Keratinocyte (primary cell): ENCODE results near the gene RAPGEF4. TPM values are rescaled to one million over a fixed set of nuclear protein-coding genes. Genes with fewer than 3 reads are reported as not detected.

ENCODE experiments used
- DNase-seq: peaks from one replicate; pipeline ENCODE4 v3.0.0-alpha.2; 2011; ENCODE audit warnings: low read depth, missing footprints, low spot score
- FAIRE-seq: peaks from 2 replicates; lab custom pipeline; 2011; peaks lifted over from hg19 to GRCh38; lab: Jason Lieb, UNC
- H2AFZ ChIP-seq: 2 replicates; pipeline ENCODE4 v1.6.0; 2012; ENCODE audit warnings: low read length, control low read depth, inconsistent platforms; ENCODE audit not compliant: control insufficient read depth
- H3K27ac ChIP-seq: 2 replicates; pipeline ENCODE4 v1.5.1; 2011; ENCODE audit warnings: low read length; ENCODE audit not compliant: control insufficient read depth, insufficient read depth
- H3K27me3 ChIP-seq: 3 replicates; pipeline ENCODE4 v1.6.0; 2011; ENCODE audit warnings: low read length; ENCODE audit not compliant: control insufficient read depth, insufficient read depth; ENCODE audit errors: extremely low read depth
- H3K36me3 ChIP-seq, 2 experiments: 2 replicates in 1 of 2; 3 replicates in 1 of 2; pipeline ENCODE4 v1.5.1; 2011; ENCODE audit warnings: low read length in 2 of 2, mild to moderate bottlenecking in 1 of 2; ENCODE audit not compliant: control insufficient read depth in 2 of 2, insufficient read depth in 2 of 2; ENCODE audit errors: extremely low read depth in 1 of 2
- H3K4me1 ChIP-seq: 3 replicates; pipeline ENCODE4 v1.5.1; 2011; ENCODE audit warnings: low read length; ENCODE audit not compliant: control insufficient read depth, insufficient read depth; ENCODE audit errors: extremely low read depth
- H3K4me2 ChIP-seq: 3 replicates; pipeline ENCODE4 v1.6.0; 2011; ENCODE audit warnings: low read depth, low read length; ENCODE audit not compliant: control insufficient read depth, insufficient read depth; ENCODE audit errors: extremely low read depth
- H3K4me3 ChIP-seq, 3 experiments: fragments of 200-600 bp in 1 of 3; sonication (generic) in 1 of 3; 2 replicates in 2 of 3; 3 replicates in 1 of 3; pipeline ENCODE4 v1.5.1; 2011 to 2016; ENCODE audit warnings: low read length in 3 of 3, mild to moderate bottlenecking in 3 of 3, control low read depth in 2 of 3, inconsistent platforms in 1 of 3, low read depth in 1 of 3, mixed read lengths in 1 of 3, mixed run types in 1 of 3, moderate library complexity in 1 of 3; ENCODE audit not compliant: control insufficient read depth in 2 of 3, insufficient read depth in 2 of 3; ENCODE audit errors: extremely low read depth in 1 of 3
- H3K79me2 ChIP-seq: 2 replicates; pipeline ENCODE4 v1.6.0; 2012; ENCODE audit warnings: low read length; ENCODE audit not compliant: control insufficient read depth, insufficient read depth
- H3K9ac ChIP-seq: 3 replicates; pipeline ENCODE4 v1.6.0; 2011; ENCODE audit warnings: low read length; ENCODE audit not compliant: control insufficient read depth, insufficient read depth; ENCODE audit errors: extremely low read depth
- H3K9me1 ChIP-seq: 3 replicates; pipeline ENCODE4 v1.6.0; 2011; ENCODE audit warnings: low read length; ENCODE audit not compliant: control insufficient read depth, insufficient read depth; ENCODE audit errors: extremely low read depth
- H3K9me3 ChIP-seq: 2 replicates; pipeline ENCODE4 v1.5.1; 2012; ENCODE audit warnings: low read depth, low read length; ENCODE audit not compliant: control insufficient read depth
- H4K20me1 ChIP-seq: 3 replicates; pipeline ENCODE4 v1.6.0; 2011; ENCODE audit warnings: low read length; ENCODE audit not compliant: control insufficient read depth, insufficient read depth; ENCODE audit errors: extremely low read depth
- EZH2 ChIP-seq: IDR thresholded peaks from one replicate; pipeline ENCODE4 v1.6.1; 2012; ENCODE audit warnings: inconsistent platforms, mild to moderate bottlenecking, low read length, moderate library complexity
- dilution Hi-C: fragments of 300-500 bp; cut with MboI; formaldehyde crosslinking; loops from one replicate; pipeline ENCODE4 v1.7.0; 2020; ENCODE audit warnings: low sequenced_read_pairs; ENCODE audit not compliant: extremely low pct_ligation_motif_present
- polyA minus RNA-seq, 3 experiments: library from RNA; depleted of rRNA, polyadenylated mRNA; stranded (reverse); fragments of >200 nt; gene quantifications; 1 replicate in 1 of 3; 2 replicates in 1 of 3; 3 replicates in 1 of 3; pipeline ENCODE4 v1.2.3, GENCODE V29; 2011
- polyA plus RNA-seq, 5 experiments: library from polyadenylated mRNA; depleted of rRNA in 3 of 5; stranded (reverse) in 3 of 5; stranded (forward) in 1 of 5; unstranded in 1 of 5; fragments of >200 nt; gene quantifications; 1 replicate in 1 of 5; 2 replicates in 3 of 5; 3 replicates in 1 of 5; pipeline versions ENCODE4 v1.2.1 to v1.2.3, GENCODE V29; 2011 to 2012; ENCODE audit warnings: missing spikeins in 2 of 5, low read depth in 1 of 5, low replicate concordance in 1 of 5
- TF ChIP-seq, protein P1 (sequence below), 3 experiments: IDR thresholded peaks in 1 of 3; conservative IDR thresholded peaks in 1 of 3; optimal IDR thresholded peaks in 1 of 3; 2 replicates in 2 of 3; 3 replicates in 1 of 3; pipeline versions ENCODE3 to v1.5.1; 2011; ENCODE audit warnings: low read length in 3 of 3, mild to moderate bottlenecking in 3 of 3, moderate library complexity in 2 of 3, control low read depth in 1 of 3, inconsistent platforms in 1 of 3; ENCODE audit not compliant: insufficient read depth in 2 of 3; ENCODE audit errors: extremely low read depth in 1 of 3

RAPGEF4 gene
- polyA plus RNA-seq (0.76 to 1.6 TPM (median 1.2 TPM) in 3 replicates), polyA minus RNA-seq (5.0 to 7.8 TPM (median 6.7 TPM) in 3 replicates)
- polyA plus RNA-seq (2011; ENCODE audit: low read depth): 5.9 TPM
- polyA plus RNA-seq (2011; cell fraction: cytosol; rRNA removed): 0.75 and 0.80 TPM in 2 replicates
- polyA plus RNA-seq (2011; cell fraction: nucleus; rRNA removed): 2.9 and 3.4 TPM in 2 replicates
- 1.2 and 2.2 TPM in 2 replicates for polyA plus RNA-seq (2012; ENCODE audit: low replicate concordance)
- not detected for polyA minus RNA-seq (2011; cell fraction: cytosol; rRNA and poly(A)+ RNA removed)
- polyA minus RNA-seq (2011; cell fraction: nucleus; rRNA and poly(A)+ RNA removed): 3.5 and 5.7 TPM in 2 replicates

GRCh38 chr2:172735582-172736423, at the start of gene RAPGEF4:
TSS of gene RAPGEF4 (plus strand) at chr2:172735845. CDS start at chr2:172735984, 139 bp downstream.
- no peak for FAIRE-seq
- TF ChIP-seq, protein P1, sequence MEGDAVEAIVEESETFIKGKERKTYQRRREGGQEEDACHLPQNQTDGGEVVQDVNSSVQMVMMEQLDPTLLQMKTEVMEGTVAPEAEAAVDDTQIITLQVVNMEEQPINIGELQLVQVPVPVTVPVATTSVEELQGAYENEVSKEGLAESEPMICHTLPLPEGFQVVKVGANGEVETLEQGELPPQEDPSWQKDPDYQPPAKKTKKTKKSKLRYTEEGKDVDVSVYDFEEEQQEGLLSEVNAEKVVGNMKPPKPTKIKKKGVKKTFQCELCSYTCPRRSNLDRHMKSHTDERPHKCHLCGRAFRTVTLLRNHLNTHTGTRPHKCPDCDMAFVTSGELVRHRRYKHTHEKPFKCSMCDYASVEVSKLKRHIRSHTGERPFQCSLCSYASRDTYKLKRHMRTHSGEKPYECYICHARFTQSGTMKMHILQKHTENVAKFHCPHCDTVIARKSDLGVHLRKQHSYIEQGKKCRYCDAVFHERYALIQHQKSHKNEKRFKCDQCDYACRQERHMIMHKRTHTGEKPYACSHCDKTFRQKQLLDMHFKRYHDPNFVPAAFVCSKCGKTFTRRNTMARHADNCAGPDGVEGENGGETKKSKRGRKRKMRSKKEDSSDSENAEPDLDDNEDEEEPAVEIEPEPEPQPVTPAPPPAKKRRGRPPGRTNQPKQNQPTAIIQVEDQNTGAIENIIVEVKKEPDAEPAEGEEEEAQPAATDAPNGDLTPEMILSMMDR (optimal IDR thresholded peaks at IDR 0.05 in 1 of 3, IDR thresholded peaks at IDR 0.05 in 1 of 3, conservative IDR thresholded peaks at IDR 0.05 in 1 of 3; ENCODE audit: extremely low read depth in 1 of 3, insufficient read depth in 2 of 3, low read length in 3 of 3): no peak
- TF ChIP-seq EZH2: peak; percentile 44
- peaks cover 6% of the 10 kb centered on the region for H3K27me3 ChIP-seq

DNA sequence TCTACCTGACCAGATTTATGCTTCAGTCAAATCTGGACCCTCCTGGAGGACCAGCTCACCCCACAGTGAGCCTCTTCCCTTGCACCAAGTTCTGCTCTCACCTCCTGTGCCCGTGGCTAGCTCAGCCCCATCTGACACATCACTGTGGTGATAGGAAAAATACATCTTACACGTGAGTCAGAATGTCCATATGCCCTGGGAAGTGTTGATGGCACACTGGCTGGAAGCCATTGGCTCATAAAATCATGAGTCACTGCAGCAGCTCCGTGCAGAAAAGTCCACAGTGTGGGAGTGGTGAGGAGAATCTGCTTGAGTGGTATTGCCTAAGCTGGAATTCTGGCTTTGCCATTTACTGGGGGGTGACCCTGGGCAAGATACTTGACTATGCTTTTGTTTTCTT, 42.6 kb upstream of the RAPGEF4 start:
- TF ChIP-seq EZH2: no peak
- TF ChIP-seq, protein P1 (optimal IDR thresholded peaks at IDR 0.05 in 1 of 3, IDR thresholded peaks at IDR 0.05 in 1 of 3, conservative IDR thresholded peaks at IDR 0.05 in 1 of 3; ENCODE audit: extremely low read depth in 1 of 3, insufficient read depth in 2 of 3, low read length in 3 of 3): no peak
- no peaks in the 10 kb centered on the region for H4K20me1 ChIP-seq
- no peak overlapping the region for H2AFZ ChIP-seq
- H3K79me2 ChIP-seq: no peaks in the 10 kb centered on the region
- H3K9me3 ChIP-seq: no peaks in the 10 kb centered on the region
- no peaks in the 10 kb centered on the region for H3K27me3 ChIP-seq
- no peaks in the 10 kb centered on the region for H3K9me1 ChIP-seq
- dilution Hi-C loops: no loop called here
- peak; percentile 99 for FAIRE-seq
- H3K4me3 ChIP-seq: no peak overlapping the region
- H3K9ac ChIP-seq: peak overlapping the region; percentile 39
- H3K36me3 ChIP-seq: no peaks in the 10 kb centered on the region
- peak; percentile 82 for DNase-seq
- H3K4me1 ChIP-seq: peaks cover 29% of the 10 kb centered on the region
- peak overlapping the region; percentile 80 for H3K4me2 ChIP-seq
- peak overlapping the region; percentile 74 for H3K27ac ChIP-seq

More at GRCh38 chr2:172735582-172736423, at the start of gene RAPGEF4:
- dilution Hi-C loops: no loop called here
- no peaks in the 10 kb centered on the region for H3K9me3 ChIP-seq
- peak within 1 kb of the TSS; percentile 91 for H3K4me2 ChIP-seq
- no peak within 1 kb of the TSS for H3K27ac ChIP-seq
- H3K79me2 ChIP-seq: no peaks in the 10 kb centered on the region
- peak within 1 kb of the TSS; percentile 72 for H3K9ac ChIP-seq
- no peaks in the 10 kb centered on the region for H4K20me1 ChIP-seq
- H3K9me1 ChIP-seq: no peaks in the 10 kb centered on the region
- peaks cover 15% of the 10 kb centered on the region for H3K4me1 ChIP-seq
- H2AFZ ChIP-seq: peak within 1 kb of the TSS; percentile 71
- H3K4me3 ChIP-seq: peak within 1 kb of the TSS; percentile 51 to 71 (median 67)
- no peaks in the 10 kb centered on the region for H3K36me3 ChIP-seq
- DNase-seq: no peak
